Neuronal stem cell (in vitro differentiated cells): ENCODE measurements around the gene ARHGAP24.
A peak's percentile ranks its signal among the peaks of the same experiment; 100 is the strongest.

ENCODE experiments used
- DNase-seq: peaks from one replicate; pipeline ENCODE4 v3.0.0-alpha.2; 2013; ENCODE audit warnings: low spot score
- H2AFZ ChIP-seq: one replicate; pipeline ENCODE4 v1.6.1; 2013; ENCODE audit warnings: mild to moderate bottlenecking, low read length, inconsistent platforms
- H2AK5ac ChIP-seq: 2 replicates; pipeline ENCODE4 v1.6.1; 2013; ENCODE audit warnings: low read depth, mild to moderate bottlenecking, inconsistent platforms, low read length, moderate library complexity, mixed read lengths
- H2BK120ac ChIP-seq: 2 replicates; pipeline ENCODE4 v1.6.1; 2013; ENCODE audit warnings: low read depth, mild to moderate bottlenecking, inconsistent platforms, low read length, moderate library complexity, mixed read lengths
- H2BK12ac ChIP-seq: one replicate; pipeline ENCODE4 v1.6.1; 2013; ENCODE audit warnings: low read length, inconsistent platforms
- H2BK15ac ChIP-seq: 2 replicates; pipeline ENCODE4 v1.6.1; 2013; ENCODE audit warnings: mild to moderate bottlenecking, low read length, inconsistent platforms, mixed read lengths
- H2BK5ac ChIP-seq: one replicate; pipeline ENCODE4 v1.6.1; 2013; ENCODE audit warnings: inconsistent platforms, mild to moderate bottlenecking, low read length, moderate library complexity
- H3K14ac ChIP-seq: one replicate; pipeline ENCODE4 v1.6.1; 2013; ENCODE audit warnings: low read length, inconsistent platforms
- H3K18ac ChIP-seq: 2 replicates; pipeline ENCODE4 v1.6.1; 2013; ENCODE audit warnings: low read length, inconsistent platforms
- H3K23ac ChIP-seq: 2 replicates; pipeline ENCODE4 v1.6.1; 2013; ENCODE audit warnings: low read depth, mild to moderate bottlenecking, mixed read lengths, low read length, inconsistent platforms; ENCODE audit not compliant: poor library complexity
- H3K27ac ChIP-seq: replicated peaks from 3 replicates; pipeline ENCODE4 v1.5.1; 2013; ENCODE audit warnings: low read length, inconsistent platforms
- H3K27me3 ChIP-seq, 3 experiments: 2 replicates each; pipeline ENCODE4 v1.6.1; 2013; ENCODE audit warnings: low read length in 3 of 3, mild to moderate bottlenecking in 2 of 3, inconsistent platforms in 1 of 3, low read depth in 1 of 3, mixed read lengths in 1 of 3, moderate library complexity in 1 of 3; ENCODE audit not compliant: control insufficient read depth in 3 of 3, insufficient read depth in 3 of 3
- H3K36me3 ChIP-seq, 2 donors: replicated peaks in 1 of 2; 2 replicates each; pipeline ENCODE4 v1.6.1; 2013; ENCODE audit warnings: low read length in 2 of 2; ENCODE audit not compliant: control insufficient read depth in 2 of 2, insufficient read depth in 2 of 2
- H3K4ac ChIP-seq: 2 replicates; pipeline ENCODE4 v1.6.1; 2013; ENCODE audit warnings: inconsistent platforms, mild to moderate bottlenecking, low read length, moderate library complexity
- H3K4me1 ChIP-seq, 2 donors: 1 replicate in 1 of 2; 2 replicates in 1 of 2; pipeline ENCODE4 v1.6.1; 2013; ENCODE audit warnings: low read length in 2 of 2, low read depth in 1 of 2; ENCODE audit not compliant: control insufficient read depth in 2 of 2, insufficient read depth in 1 of 2
- H3K4me2 ChIP-seq: one replicate; pipeline ENCODE4 v1.6.1; 2013; ENCODE audit warnings: mild to moderate bottlenecking, low read length, inconsistent platforms; ENCODE audit not compliant: insufficient read depth, poor library complexity, severe bottlenecking
- H3K4me3 ChIP-seq, 2 donors: 2 replicates each; pipeline ENCODE4 v1.5.1; 2013; ENCODE audit warnings: low read length in 2 of 2, mild to moderate bottlenecking in 2 of 2, inconsistent platforms in 1 of 2, moderate library complexity in 1 of 2
- H3K79me1 ChIP-seq: one replicate; pipeline ENCODE4 v1.6.1; 2013; ENCODE audit warnings: low read depth, mild to moderate bottlenecking, inconsistent platforms, low read length, moderate library complexity
- H3K9ac ChIP-seq: one replicate; pipeline ENCODE4 v1.6.1; 2013; ENCODE audit warnings: mild to moderate bottlenecking, low read depth, low read length, inconsistent platforms; ENCODE audit not compliant: poor library complexity
- H3K9me3 ChIP-seq, 2 donors: replicated peaks in 1 of 2; 2 replicates each; pipeline versions ENCODE3 to v1.6.1; 2013; ENCODE audit warnings: low read length in 2 of 2, mild to moderate bottlenecking in 2 of 2, inconsistent platforms in 1 of 2, low read depth in 1 of 2, mixed read lengths in 1 of 2, moderate library complexity in 1 of 2; ENCODE audit not compliant: control insufficient read depth in 2 of 2, insufficient read depth in 1 of 2
- H4K8ac ChIP-seq: one replicate; pipeline ENCODE4 v1.6.1; 2013; ENCODE audit warnings: low read depth, mild to moderate bottlenecking, inconsistent platforms, low read length, moderate library complexity
- H4K91ac ChIP-seq: one replicate; pipeline ENCODE4 v1.6.1; 2013; ENCODE audit warnings: low read length, low read depth, mild to moderate bottlenecking, inconsistent platforms; ENCODE audit not compliant: poor library complexity
- WGBS, 2 donors: extraction: QIAGEN DNeasy Blood & Tissue Kit; methylation state at CpG; one replicate each; pipeline ENCODE4 v1.1.7; 2013; ENCODE audit warnings: missing lambda C conversion rate in 2 of 2, mixed read lengths in 1 of 2; ENCODE audit not compliant: insufficient read length in 2 of 2, insufficient replicate concordance in 1 of 2; ENCODE audit errors: extremely low coverage in 2 of 2; 5-methylcytosine and 5-hydroxymethylcytosine counted together

ARHGAP24 gene

DNA sequence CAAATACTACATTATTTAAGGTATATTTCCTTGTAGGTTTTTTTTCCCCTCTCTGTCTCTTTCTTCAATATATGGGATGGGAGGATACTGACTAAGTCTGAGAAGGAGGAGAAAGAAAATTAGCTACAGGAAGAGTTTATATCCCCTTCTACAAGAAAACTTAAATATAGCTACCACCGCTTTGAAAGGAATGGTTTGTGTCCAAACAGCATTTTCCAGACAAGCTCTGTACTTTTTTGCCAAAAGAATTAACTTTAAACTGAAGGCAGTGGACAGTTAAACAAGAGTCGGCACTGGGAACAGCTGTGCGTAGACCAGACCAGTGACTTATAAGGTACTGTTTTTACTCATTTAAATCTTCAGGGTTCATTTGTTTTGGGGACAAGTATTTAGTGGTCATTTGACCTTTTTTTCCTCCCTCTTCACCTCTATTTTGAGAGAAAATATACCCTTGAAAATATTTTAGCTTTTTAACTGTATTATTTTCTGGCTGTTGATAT is 303.7 kb downstream of the ARHGAP24 start:
- Histone ChIP-seq H3K4me3 (no peak overlapping the region), H3K27ac (no peak overlapping the region), H3K4me1 (peaks cover 0 to 2% of the 10 kb centered on the region in 2 donors), H3K4me2 (no peak overlapping the region), H3K27me3 (no peaks in the 10 kb centered on the region), H3K9me3 (no peaks in the 10 kb centered on the region), H3K9ac (no peak overlapping the region), H3K79me1 (no peaks in the 10 kb centered on the region), H4K91ac (no peak overlapping the region), H2BK5ac (no peak overlapping the region), H2BK15ac (no peak overlapping the region), H2AFZ (peak overlapping the region; percentile 71), H3K23ac (no peak overlapping the region), H2BK12ac (no peak overlapping the region), H3K18ac (no peak overlapping the region), H3K14ac (no peak overlapping the region), H2AK5ac (no peak overlapping the region), H2BK120ac (no peak overlapping the region), H3K36me3 (no peaks in the 10 kb centered on the region), H3K4ac (no peak overlapping the region), H4K8ac (no peak overlapping the region)
- DNase-seq = no peak
- WGBS, 2 donors = no CpG with 5 or more reads among the region's 3 CpGs

DNA sequence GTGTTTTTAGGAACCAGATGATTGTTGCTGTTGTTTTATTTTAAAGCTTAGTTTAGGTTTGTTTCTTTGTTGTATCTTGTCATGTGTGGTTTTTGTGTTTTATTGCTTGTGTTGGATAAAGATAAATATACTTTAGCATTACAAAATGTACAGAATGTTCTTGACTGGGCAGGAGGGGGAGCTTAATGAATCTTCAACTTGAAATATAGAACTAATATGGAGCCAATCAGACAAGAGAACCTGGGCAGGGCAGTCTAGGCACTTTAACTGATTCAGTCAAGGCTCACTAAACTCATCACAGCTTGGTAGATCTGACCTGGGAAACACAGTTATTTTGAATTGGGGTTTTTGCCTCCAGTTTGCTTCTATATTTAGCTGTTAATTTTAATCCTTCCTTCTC is 304.2 kb downstream of the ARHGAP24 start:
- Histone ChIP-seq H2AFZ (peak overlapping the region; percentile 71), H3K27ac (no peak overlapping the region), H4K91ac (no peak overlapping the region), H3K4me2 (no peak overlapping the region), H3K4me3 (no peak overlapping the region), H3K79me1 (no peaks in the 10 kb centered on the region), H3K23ac (no peak overlapping the region), H3K27me3 (no peaks in the 10 kb centered on the region), H2AK5ac (no peak overlapping the region), H3K18ac (no peak overlapping the region), H2BK12ac (no peak overlapping the region), H3K36me3 (no peaks in the 10 kb centered on the region), H3K9me3 (no peaks in the 10 kb centered on the region), H2BK5ac (no peak overlapping the region), H2BK120ac (no peak overlapping the region), H3K4ac (no peak overlapping the region), H4K8ac (no peak overlapping the region), H3K14ac (no peak overlapping the region), H2BK15ac (no peak overlapping the region), H3K9ac (no peak overlapping the region), H3K4me1 (no peaks in the 10 kb centered on the region)
- DNase-seq = no peak

DNA sequence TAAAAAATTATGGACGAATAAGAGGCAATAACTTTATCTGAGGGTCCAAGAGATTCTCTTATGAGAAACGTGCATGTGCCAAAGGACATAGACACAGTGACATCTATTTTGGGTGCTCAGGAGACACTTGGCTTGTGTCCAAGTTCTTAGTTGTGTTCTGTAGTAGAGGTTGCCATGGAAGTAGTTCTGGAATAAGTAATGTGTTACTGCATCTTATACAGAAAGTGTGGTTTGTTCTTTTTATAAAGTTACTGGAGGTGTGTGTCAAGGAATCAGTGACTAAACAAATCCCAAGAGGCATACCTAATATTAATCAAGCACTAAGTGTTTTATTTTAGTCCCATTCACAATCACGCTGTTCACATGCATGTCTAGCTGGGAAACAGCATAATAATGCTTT is 305.7 kb downstream of the ARHGAP24 start:
- Histone ChIP-seq H3K23ac (no peak overlapping the region), H2AFZ (no peak overlapping the region), H3K27me3 (no peaks in the 10 kb centered on the region), H3K9me3 (no peaks in the 10 kb centered on the region), H3K27ac (no peak overlapping the region), H3K4me3 (no peak overlapping the region), H2AK5ac (no peak overlapping the region), H2BK5ac (no peak overlapping the region), H2BK120ac (no peak overlapping the region), H3K4me1 (peaks cover 0 to 2% of the 10 kb centered on the region in 2 donors), H3K36me3 (no peaks in the 10 kb centered on the region), H2BK15ac (no peak overlapping the region), H3K14ac (no peak overlapping the region), H3K18ac (no peak overlapping the region), H3K79me1 (no peaks in the 10 kb centered on the region), H3K4ac (no peak overlapping the region), H4K91ac (no peak overlapping the region), H3K4me2 (no peak overlapping the region), H4K8ac (no peak overlapping the region), H3K9ac (no peak overlapping the region), H2BK12ac (no peak overlapping the region)
- no peak for DNase-seq
- no CpG with 5 or more reads among the region's 3 CpGs for WGBS, 2 donors

DNA sequence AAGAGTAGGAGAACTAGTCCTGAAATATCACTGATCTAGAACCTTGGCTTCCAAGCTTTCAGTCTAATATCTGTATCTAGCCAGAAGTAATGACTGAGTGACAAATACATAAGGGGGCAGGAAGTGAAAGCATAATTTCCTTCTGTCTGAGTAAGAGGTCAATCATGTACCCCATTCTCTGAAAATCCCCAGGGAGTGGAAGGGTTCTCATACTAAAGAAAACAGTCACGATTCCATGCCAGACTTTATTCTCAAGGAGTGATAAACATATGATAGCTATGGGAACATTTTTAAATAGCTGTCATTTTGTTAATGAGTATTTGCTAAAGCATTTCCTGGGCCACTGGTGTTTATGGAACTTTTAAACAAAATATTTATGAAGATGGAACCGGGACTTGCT is 308.5 kb downstream of the ARHGAP24 start:
- H3K9ac ChIP-seq = no peak overlapping the region
- no peaks in the 10 kb centered on the region for H3K79me1 ChIP-seq
- H4K8ac ChIP-seq = no peak overlapping the region
- no peak overlapping the region for H3K18ac ChIP-seq
- H3K4me3 ChIP-seq = no peak overlapping the region
- H3K27ac ChIP-seq = no peak overlapping the region
- H2BK5ac ChIP-seq = no peak overlapping the region
- H3K4me2 ChIP-seq = no peak overlapping the region
- WGBS, 2 donors = no CpG with 5 or more reads among the region's 2 CpGs
- H2BK120ac ChIP-seq = no peak overlapping the region
- DNase-seq = no peak
- H3K9me3 ChIP-seq = no peaks in the 10 kb centered on the region
- H3K14ac ChIP-seq = no peak overlapping the region
- no peak overlapping the region for H2BK12ac ChIP-seq
- no peak overlapping the region for H2AFZ ChIP-seq
- H3K36me3 ChIP-seq = no peaks in the 10 kb centered on the region
- H3K23ac ChIP-seq = no peak overlapping the region
- H3K27me3 ChIP-seq = no peaks in the 10 kb centered on the region
- H2AK5ac ChIP-seq = no peak overlapping the region
- no peak overlapping the region for H2BK15ac ChIP-seq
- peaks cover 0 to 2% of the 10 kb centered on the region in 2 donors for H3K4me1 ChIP-seq
- no peak overlapping the region for H3K4ac ChIP-seq
- H4K91ac ChIP-seq = no peak overlapping the region
